GM23248 (cell line): ENCODE results near the gene TMEM247. TPM values are rescaled to one million over a fixed set of nuclear protein-coding genes. Genes with fewer than 3 reads are reported as not detected.

Experiments
- DNase-seq: peaks from one replicate; pipeline ENCODE4 v3.0.0-alpha.2; 2015
- H2AFZ ChIP-seq: fragments of 200-600 bp; sonication (generic); 2 replicates; pipeline ENCODE4 v1.6.1; 2016; ENCODE audit warnings: antibody characterized with exemption
- H3F3A ChIP-seq: fragments of 200-600 bp; sonication (generic); 2 replicates; pipeline ENCODE4 v1.6.1; 2016; ENCODE audit warnings: mild to moderate bottlenecking, antibody characterized with exemption, mixed run types; ENCODE audit not compliant: insufficient read depth
- H3K27ac ChIP-seq: fragments of 200-600 bp; sonication (generic); 2 replicates; pipeline ENCODE4 v1.5.1; 2016; ENCODE audit warnings: mild to moderate bottlenecking
- H3K27me3 ChIP-seq: fragments of 200-600 bp; sonication (generic); replicated peaks from 2 replicates; pipeline ENCODE4 v1.6.1; 2016; ENCODE audit warnings: mild to moderate bottlenecking; ENCODE audit not compliant: insufficient read depth
- H3K36me3 ChIP-seq: fragments of 200-600 bp; sonication (generic); 2 replicates; pipeline ENCODE4 v1.6.1; 2016; ENCODE audit warnings: low read depth, mild to moderate bottlenecking
- H3K4me1 ChIP-seq: fragments of 200-600 bp; sonication (generic); 2 replicates; pipeline ENCODE4 v1.6.1; 2016; ENCODE audit warnings: mild to moderate bottlenecking; ENCODE audit not compliant: insufficient read depth
- H3K4me2 ChIP-seq: fragments of 200-600 bp; sonication (generic); one replicate; pipeline ENCODE4 v1.6.1; 2016; ENCODE audit warnings: mild to moderate bottlenecking; ENCODE audit not compliant: unreplicated experiment
- H3K4me3 ChIP-seq: fragments of 200-600 bp; sonication (generic); 2 replicates; pipeline ENCODE4 v1.5.1; 2016; ENCODE audit warnings: mild to moderate bottlenecking
- H3K79me2 ChIP-seq: fragments of 200-600 bp; sonication (generic); 2 replicates; pipeline ENCODE4 v1.6.1; 2016; ENCODE audit warnings: mild to moderate bottlenecking; ENCODE audit not compliant: insufficient read depth
- H3K9ac ChIP-seq: fragments of 200-600 bp; sonication (generic); 2 replicates; pipeline ENCODE4 v1.6.1; 2016; ENCODE audit warnings: mild to moderate bottlenecking
- H3K9me2 ChIP-seq: fragments of 200-600 bp; sonication (generic); 2 replicates; pipeline ENCODE4 v1.6.1; 2016; ENCODE audit warnings: mixed run types, mild to moderate bottlenecking, moderate library complexity; ENCODE audit not compliant: insufficient read depth
- H3K9me3 ChIP-seq: fragments of 200-600 bp; sonication (generic); one replicate; pipeline ENCODE4 v1.6.1; 2017; ENCODE audit warnings: low read depth
- H4K20me1 ChIP-seq: fragments of 200-600 bp; sonication (generic); 2 replicates; pipeline ENCODE4 v1.6.0; 2016; ENCODE audit not compliant: insufficient read depth
- EZH2 ChIP-seq: fragments of 200-600 bp; sonication (generic); IDR thresholded peaks from 2 replicates; pipeline ENCODE4 v1.6.1; 2018; ENCODE audit warnings: antibody characterized with exemption, mild to moderate bottlenecking; ENCODE audit not compliant: insufficient read depth, poor library complexity, severe bottlenecking
- EZH2phosphoT487 ChIP-seq: fragments of 200-600 bp; sonication (generic); IDR thresholded peaks from 2 replicates; pipeline ENCODE4 v1.6.1; 2018; ENCODE audit warnings: antibody characterized with exemption, moderate library complexity, mild to moderate bottlenecking, low read depth; ENCODE audit not compliant: insufficient read depth
- WGBS, 2 experiments: methylation state at CpG; one replicate each; pipeline ENCODE4 v1.1.6; 2015 to 2017; ENCODE audit warnings: low lambda C conversion rate in 2 of 2, low coverage in 1 of 2; ENCODE audit errors: missing lambda C conversion rate in 2 of 2; 5-methylcytosine and 5-hydroxymethylcytosine counted together
- in situ Hi-C: fragments of 300-500 bp; cut with MboI; formaldehyde crosslinking; loops from 2 replicates; pipeline ENCODE4 v1.15.0; 2020
- polyA plus RNA-seq: library from polyadenylated mRNA; unstranded; fragments of >200 nt; fragmentation: Nextera tagmentation; extraction: Ambion mirVana; gene quantifications from 2 replicates; pipeline ENCODE4 v1.2.1, GENCODE V29; 2016
- total RNA-seq: library from RNA; depleted of rRNA; stranded (reverse); fragments of >200 nt; shearing (Covaris generic); gene quantifications from 2 replicates; pipeline ENCODE4 v1.2.3, GENCODE V29; 2014

Gene TMEM247
- total and polyA plus RNA-seq, 2 experiments from 2014 or later: not detected

DNA sequence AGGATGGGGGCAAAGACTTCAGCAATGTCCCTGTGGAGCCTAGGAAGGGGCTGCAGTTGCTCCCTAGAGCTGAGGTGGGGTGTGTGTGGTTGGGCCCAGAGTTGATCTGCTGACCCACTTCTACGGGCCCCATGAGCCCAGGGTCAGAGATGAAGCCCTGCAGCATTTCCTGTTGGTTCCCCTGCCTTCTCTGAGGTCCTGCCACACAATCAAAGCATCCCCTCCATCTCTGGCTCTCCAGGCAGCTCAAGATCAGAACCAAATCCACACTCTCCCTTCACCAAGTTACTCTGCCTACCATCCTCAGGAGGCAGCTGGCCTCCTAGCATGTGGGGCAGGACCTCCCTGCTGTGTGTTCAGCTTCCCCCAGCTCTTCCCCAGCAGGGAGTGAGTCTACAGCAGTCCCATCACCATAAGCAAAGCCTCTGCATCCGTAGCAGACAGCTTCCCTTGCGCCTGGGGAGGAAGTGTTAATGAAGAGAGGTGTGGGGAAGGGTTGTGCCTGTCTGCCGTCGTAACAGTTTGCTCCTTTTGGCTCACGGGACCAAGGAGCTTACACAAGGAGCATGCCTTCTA is 26.9 kb downstream of the TMEM247 start:
- no peak overlapping the region for H3K9ac ChIP-seq
- H3F3A ChIP-seq: no peaks in the 10 kb centered on the region
- in situ Hi-C loops: no loop called here
- H3K4me3 ChIP-seq: no peak overlapping the region
- H3K27me3 ChIP-seq: no peaks in the 10 kb centered on the region
- no peak overlapping the region for H3K27ac ChIP-seq
- no peaks in the 10 kb centered on the region for H3K79me2 ChIP-seq
- H3K4me2 ChIP-seq: no peak overlapping the region
- no peaks in the 10 kb centered on the region for H3K4me1 ChIP-seq
- no peak for DNase-seq
- WGBS, 2 experiments: 61 to 69% methylated on average over 6 of the region's 6 CpGs
- TF ChIP-seq EZH2phosphoT487: no peak
- no peak for TF ChIP-seq EZH2
- H3K9me3 ChIP-seq: no peaks in the 10 kb centered on the region
- no peaks in the 10 kb centered on the region for H3K9me2 ChIP-seq
- no peaks in the 10 kb centered on the region for H3K36me3 ChIP-seq
- no peak overlapping the region for H2AFZ ChIP-seq
- H4K20me1 ChIP-seq: no peaks in the 10 kb centered on the region

DNA sequence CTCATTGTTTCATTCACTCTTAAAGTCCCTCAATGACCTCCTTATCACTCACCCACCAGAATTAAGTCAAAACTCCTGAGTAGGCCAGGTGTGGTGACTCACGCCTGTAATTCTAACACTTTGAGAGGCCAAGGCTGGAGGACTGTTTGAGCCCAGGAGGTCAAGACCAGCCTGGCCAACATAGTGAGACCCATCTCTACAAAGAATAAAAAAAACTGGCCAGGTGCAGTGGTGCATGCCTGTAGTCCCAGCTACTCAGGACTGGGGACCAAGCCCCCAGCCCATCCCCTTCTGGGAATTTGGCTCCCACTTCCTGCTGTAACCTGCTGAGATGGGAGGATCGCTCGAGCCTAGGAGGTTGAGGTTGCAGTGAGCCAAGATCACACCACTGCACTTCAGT is 28.9 kb downstream of the TMEM247 start:
- Histone ChIP-seq H3K4me2 (no peak overlapping the region), H3K9ac (no peak overlapping the region), H3K79me2 (no peaks in the 10 kb centered on the region), H3K4me3 (no peak overlapping the region), H3F3A (no peaks in the 10 kb centered on the region), H3K4me1 (no peaks in the 10 kb centered on the region), H3K27me3 (no peaks in the 10 kb centered on the region), H3K36me3 (no peaks in the 10 kb centered on the region), H2AFZ (no peak overlapping the region), H3K9me2 (no peaks in the 10 kb centered on the region), H3K27ac (no peak overlapping the region), H3K9me3 (no peaks in the 10 kb centered on the region), H4K20me1 (no peaks in the 10 kb centered on the region)
- no peak for DNase-seq
- no peak for TF ChIP-seq EZH2phosphoT487
- no peak for TF ChIP-seq EZH2
- in situ Hi-C loops: no loop called here
- WGBS, 2 experiments: 89 to 91% methylated on average over 3 of the region's 3 CpGs

DNA sequence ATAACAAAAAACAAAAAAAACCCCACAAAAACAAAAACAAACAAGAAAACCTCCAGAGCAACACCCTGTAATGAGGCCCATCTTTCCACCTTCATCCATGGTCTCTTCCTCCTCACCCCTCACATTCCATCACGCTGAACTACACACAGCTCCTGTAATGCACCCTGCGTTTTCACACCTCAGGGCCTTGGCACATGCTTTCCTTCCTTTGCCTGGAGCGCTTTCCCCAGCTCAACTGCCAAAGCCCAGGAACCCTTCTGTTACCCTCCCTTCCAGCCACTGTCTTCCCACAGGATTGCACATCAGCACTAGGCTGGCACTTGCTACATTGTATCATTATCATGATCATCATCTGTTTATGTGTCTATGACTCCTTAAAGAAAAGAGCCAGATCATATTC is 29.4 kb downstream of the TMEM247 start:
- H3K9me2 ChIP-seq: no peaks in the 10 kb centered on the region
- no peak overlapping the region for H3K4me2 ChIP-seq
- H3K9me3 ChIP-seq: no peaks in the 10 kb centered on the region
- no peak for DNase-seq
- in situ Hi-C loops: no loop called here
- no peak overlapping the region for H3K9ac ChIP-seq
- H3K79me2 ChIP-seq: no peaks in the 10 kb centered on the region
- no peaks in the 10 kb centered on the region for H3F3A ChIP-seq
- 68 to 73% methylated on average over 3 of the region's 3 CpGs for WGBS, 2 experiments
- H2AFZ ChIP-seq: no peak overlapping the region
- TF ChIP-seq EZH2: no peak
- no peak for TF ChIP-seq EZH2phosphoT487
- no peak overlapping the region for H3K27ac ChIP-seq
- H3K4me1 ChIP-seq: no peaks in the 10 kb centered on the region
- H4K20me1 ChIP-seq: no peaks in the 10 kb centered on the region
- H3K27me3 ChIP-seq: no peaks in the 10 kb centered on the region
- H3K4me3 ChIP-seq: no peak overlapping the region
- no peaks in the 10 kb centered on the region for H3K36me3 ChIP-seq

DNA sequence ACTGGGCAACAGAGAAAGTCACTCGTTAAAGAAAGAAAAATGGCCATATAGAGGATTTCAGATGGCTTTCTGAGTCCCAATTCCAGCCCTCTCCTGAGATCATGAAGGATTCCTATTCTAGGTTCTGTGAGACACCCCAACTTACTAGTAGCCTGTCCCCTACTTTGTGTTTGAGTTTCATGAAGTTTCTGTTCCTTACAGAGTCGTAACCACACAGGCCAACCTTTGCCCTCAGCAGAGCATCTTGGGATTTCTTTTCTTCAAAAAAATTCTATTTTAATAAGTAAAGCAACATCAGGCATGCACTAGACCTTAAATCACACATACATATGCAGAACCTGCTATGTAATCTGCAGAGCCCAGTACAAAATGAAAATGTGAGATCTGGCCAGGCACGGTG is 30.4 kb downstream of the TMEM247 start:
- H3K79me2 ChIP-seq: no peaks in the 10 kb centered on the region

More for the DNA sequence above, 30.4 kb downstream of the TMEM247 start:
- in situ Hi-C loops: no loop called here
- H3K9ac ChIP-seq: no peak overlapping the region
- no peak overlapping the region for H3K27ac ChIP-seq
- TF ChIP-seq EZH2phosphoT487 (no peak), EZH2 (no peak)
- H3K27me3 ChIP-seq: no peaks in the 10 kb centered on the region
- no peaks in the 10 kb centered on the region for H3F3A ChIP-seq
- H3K4me2 ChIP-seq: no peak overlapping the region
- no peak overlapping the region for H2AFZ ChIP-seq
- no peaks in the 10 kb centered on the region for H3K4me1 ChIP-seq
- no peaks in the 10 kb centered on the region for H3K9me2 ChIP-seq
- DNase-seq: no peak
- H3K4me3 ChIP-seq: no peak overlapping the region
- peaks cover 2% of the 10 kb centered on the region for H3K9me3 ChIP-seq
- no peaks in the 10 kb centered on the region for H3K36me3 ChIP-seq
- WGBS, 2 experiments: 90% methylated on average over 3 of the region's 3 CpGs
- H4K20me1 ChIP-seq: no peaks in the 10 kb centered on the region
